HT1080 (cell line): ENCODE results near the gene FN3K. TPM values are rescaled to one million over a fixed set of nuclear protein-coding genes. Genes with fewer than 3 reads are reported as not detected.
"Not testable (repeated sequence)": the region's sequence is repeated elsewhere in the genome, so short reads cannot be mapped to it uniquely, and the experiment has no call there.

Experiments
- DNase-seq: peaks from one replicate; pipeline ENCODE4 v3.0.0-alpha.2; 2015; ENCODE audit warnings: low read depth
- total RNA-seq: library from RNA; depleted of rRNA; stranded (reverse); fragments of >200 nt; shearing (Covaris generic); gene quantifications from 2 replicates; pipeline ENCODE4 v1.2.3, GENCODE V29; 2014

Gene FN3K
- total RNA-seq, 1 experiment from 2014 or later, result not detected

- no peak for DNase-seq
These were observed 36.6 kb downstream of the FN3K start for GRCh38 chr17:82772026-82772425.

DNA sequence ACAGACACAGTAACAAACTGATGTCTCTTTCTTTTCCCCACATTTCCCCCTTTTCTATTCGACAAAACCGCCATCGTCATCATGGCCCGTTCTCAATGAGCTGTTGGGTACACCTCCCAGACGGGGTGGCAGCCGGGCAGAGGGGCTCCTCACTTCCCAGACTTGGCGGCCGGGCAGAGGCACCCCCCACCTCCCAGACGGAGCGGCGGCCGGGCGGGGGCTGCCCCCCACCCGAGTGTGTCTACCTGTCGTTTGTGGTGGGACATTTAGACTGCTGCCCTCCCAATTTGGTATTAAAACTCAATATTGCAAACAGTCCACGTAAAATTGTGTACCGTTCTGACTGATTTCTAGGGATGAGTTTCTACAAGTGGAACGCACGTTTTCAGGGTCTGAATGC lies 39.0 kb downstream of the FN3K start:
- DNase-seq, result not testable (repeated sequence)

GRCh38 chr17:82775001-82775823 lies 39.8 kb downstream of the FN3K start:
- no peak for DNase-seq

DNA sequence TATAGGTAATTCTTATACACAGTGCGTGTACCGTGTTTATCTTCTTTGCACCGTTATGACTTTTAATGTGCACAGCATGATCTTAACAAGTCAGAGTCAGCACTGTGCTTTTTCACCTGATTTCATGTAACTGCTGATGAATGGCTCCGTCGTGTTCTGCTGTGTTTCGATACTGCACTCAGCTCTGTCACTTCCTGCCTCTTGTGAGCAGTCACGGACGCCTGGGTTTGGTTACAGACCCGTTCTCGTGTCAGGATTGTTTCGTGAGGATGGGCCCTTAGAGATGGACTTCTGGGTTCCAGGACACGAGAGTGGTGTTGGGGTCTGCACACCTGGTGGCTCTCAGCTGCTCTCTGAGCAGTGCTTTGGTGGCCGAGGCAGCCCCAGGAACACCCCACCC lies 41.0 kb downstream of the FN3K start:
- DNase-seq, result no peak

DNA sequence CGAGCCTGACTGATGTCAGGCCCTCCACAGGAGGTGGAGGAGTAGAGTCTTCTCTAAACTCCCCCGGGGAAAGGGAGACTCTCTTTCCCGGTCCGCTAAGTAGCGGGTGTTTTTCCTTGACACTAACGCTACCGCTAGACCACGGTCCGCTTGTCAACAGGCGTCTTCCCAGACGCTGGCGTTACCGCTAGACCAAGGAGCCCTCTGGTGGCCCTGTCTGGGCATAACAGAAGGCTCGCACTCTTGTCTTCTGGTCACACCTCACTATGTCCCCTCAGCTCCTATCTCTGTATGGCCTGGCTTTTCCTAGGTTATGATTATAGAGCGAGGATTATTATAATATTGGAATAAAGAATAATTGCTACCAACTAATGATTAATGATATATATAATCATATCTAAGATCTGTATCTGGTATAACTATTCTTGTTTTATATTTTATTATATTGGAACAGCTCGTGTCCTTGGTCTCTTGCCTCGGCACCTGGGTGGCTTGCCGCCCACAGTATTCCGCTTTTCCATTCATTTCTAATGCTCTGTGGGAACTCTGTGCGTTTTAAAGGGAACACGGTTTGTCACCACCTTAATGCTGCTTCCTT lies 42.5 kb downstream of the FN3K start:
- not testable (repeated sequence) for DNase-seq

DNA sequence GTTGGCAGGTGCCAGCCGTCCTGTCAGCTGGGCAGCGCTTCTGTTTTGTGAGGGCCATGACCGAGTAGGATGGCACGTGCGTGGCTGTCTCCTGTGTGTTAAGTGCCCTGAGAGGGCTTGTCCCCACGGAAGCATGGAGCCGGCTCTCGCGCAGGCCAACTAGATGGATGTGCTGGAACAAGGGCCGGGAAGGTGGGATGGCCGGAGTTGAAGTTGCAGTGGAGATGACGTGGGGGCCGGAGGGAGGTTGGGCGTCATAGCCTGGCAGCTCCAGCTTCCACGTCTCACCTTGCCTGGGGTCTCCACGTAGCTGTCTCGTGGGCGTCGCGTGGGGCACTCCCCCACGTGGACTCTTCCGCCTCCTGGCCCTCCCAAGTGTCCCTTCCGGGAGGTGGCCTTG lies 44.1 kb downstream of the FN3K start:
- DNase-seq, result no peak

GRCh38 chr17:82780195-82780594 lies 44.8 kb downstream of the FN3K start:
- no peak for DNase-seq

GRCh38 chr17:82780971-82781893 lies 45.8 kb downstream of the FN3K start:
- DNase-seq, result no peak

DNA sequence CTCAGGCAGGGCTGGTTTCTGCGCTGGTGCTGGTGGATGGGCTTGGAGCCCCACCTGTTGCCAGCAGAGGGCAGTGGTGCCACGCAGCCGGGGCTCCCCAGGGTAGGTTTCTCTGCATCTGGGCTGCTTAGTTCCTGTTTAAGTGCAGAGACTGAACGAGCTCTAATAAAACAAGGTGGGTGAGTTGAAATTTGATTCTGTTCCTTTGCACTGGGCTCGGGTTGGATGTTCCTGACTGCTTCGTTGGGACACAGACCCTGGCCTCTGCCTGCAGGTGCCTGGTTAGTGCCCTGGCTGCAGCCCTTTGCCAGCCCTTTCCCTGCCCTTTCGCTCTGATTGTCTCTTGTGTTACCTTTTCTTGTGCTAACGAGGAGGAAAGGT lies 46.5 kb downstream of the FN3K start:
- peak; percentile 73 for DNase-seq

DNA sequence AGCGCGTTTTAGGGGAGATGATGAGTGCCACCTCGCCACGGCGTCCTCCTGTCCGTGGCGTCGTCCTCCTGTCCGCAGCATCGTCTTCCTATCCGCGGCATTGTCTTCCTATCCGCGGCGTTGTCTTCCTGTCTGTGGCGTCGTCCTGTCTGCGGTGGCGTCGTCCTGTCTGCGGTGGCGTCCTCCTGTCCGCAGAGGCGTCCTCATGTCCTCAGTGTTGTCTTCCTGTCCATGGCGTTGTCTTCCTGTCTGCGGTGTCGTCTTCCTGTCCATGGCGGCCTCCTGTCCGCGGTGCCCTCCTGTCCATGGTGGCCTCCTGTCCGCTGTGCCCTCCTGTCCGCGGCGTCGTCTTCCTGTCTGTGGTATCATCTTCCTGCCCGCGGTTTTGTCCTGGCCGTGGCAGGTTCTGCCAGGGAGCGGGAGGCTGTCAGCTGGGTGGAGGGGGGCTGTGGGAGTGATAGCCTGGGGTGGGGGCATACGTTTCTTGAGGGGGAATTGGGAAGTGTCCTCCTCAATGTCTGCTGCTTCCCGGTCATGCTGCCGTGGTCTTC lies 47.3 kb downstream of the FN3K start:
- no peak for DNase-seq

DNA sequence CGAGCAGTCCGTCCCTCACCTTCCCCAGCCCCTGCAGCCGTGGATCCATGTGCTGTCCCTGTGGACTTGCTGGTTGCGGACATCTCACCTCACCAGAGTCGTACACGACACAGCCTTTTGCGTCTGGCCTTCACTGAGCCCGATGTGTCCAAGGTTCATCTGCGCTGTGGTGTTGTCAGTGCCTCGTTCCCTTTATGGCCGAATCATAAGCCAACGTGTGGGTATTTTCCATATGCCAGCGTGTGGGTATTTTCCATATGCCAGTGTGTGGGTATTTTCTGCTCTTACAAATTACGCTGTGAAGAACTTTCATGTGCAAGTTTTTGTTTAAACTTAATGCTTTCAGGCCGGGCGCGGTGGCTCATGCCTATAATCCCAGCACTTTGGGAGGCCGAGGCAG lies 48.1 kb downstream of the FN3K start:
- DNase-seq, result no peak

DNA sequence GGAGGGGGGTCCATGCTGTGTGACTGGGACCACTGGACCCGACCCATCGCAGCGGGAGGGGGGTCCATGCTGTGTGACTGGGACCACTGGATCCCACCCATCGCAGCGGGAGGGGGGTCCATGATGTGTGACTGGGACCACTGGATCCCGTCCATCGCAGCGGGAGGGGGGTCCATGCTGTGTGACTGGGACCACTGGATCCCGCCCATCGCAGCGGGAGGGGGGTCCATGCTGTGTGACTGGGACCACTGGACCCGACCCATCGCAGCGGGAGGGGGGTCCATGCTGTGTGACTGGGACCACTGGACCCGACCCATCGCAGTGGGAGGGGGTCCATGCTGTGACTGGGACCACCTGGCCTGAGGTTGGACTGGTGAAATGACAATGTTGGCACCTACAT lies 50.2 kb downstream of the FN3K start:
- not testable (repeated sequence) for DNase-seq

DNA sequence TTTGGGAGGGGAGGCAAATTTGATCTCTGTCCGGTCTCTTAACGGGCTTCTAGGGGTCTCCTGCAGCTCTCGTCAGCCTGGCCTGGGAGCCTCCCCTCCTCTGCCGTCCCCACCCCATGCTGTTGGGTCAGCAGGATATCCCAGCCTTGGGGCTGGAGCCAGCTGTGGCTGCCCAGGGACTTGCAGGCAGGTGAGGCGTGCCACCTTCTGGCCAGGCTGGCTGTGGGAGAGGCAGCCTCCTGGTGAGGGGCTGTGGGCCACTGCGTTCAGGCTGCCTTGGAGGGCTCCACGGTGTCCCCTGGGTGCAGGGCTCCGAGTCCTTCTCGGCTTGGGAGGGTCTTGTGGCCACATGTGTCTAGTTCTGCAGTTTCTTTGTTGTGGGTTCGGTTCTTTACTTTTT lies 51.0 kb downstream of the FN3K start:
- no peak for DNase-seq

GRCh38 chr17:82787081-82787848 lies 51.9 kb downstream of the FN3K start:
- DNase-seq, result no peak

GRCh38 chr17:82788206-82789001 lies 53.0 kb downstream of the FN3K start:
- no peak for DNase-seq

GRCh38 chr17:82789051-82789592 lies 53.7 kb downstream of the FN3K start:
- DNase-seq, result no peak

GRCh38 chr17:82789806-82790205 lies 54.4 kb downstream of the FN3K start:
- DNase-seq, result no peak

- no peak for DNase-seq
These were observed 55.0 kb downstream of the FN3K start for GRCh38 chr17:82790391-82790790.

- DNase-seq, result peak; percentile 81
These were observed 56.1 kb downstream of the FN3K start for GRCh38 chr17:82791532-82791931.
